Activated CD8-positive, alpha-beta T cell treated with anti-CD3 and anti-CD28 coated beads for 36 hours (primary cell): Measurements from ENCODE around the gene DCTN2. TPM values are rescaled to one million over a fixed set of nuclear protein-coding genes. Genes with fewer than 3 reads are reported as not detected.

Experiments used
- ATAC-seq: fragments of 200-7000 bp; cut with Tn5 transposase; one replicate; pipeline ENCODE4 v1.10.0; 2021; ENCODE audit warnings: mild to moderate bottlenecking, moderate library complexity
- CTCF ChIA-PET: fragments of 350-600 bp; sonication (Branson Sonifier 250); formaldehyde crosslinking; loops from one replicate; lab custom pipeline; 2021; ENCODE audit warnings: antibody characterized with exemption; lab: Charles Lee
- POLR2A ChIA-PET: fragments of 350-600 bp; sonication (Branson Sonifier 250); formaldehyde crosslinking; loops from one replicate; lab custom pipeline; 2021; ENCODE audit warnings: antibody characterized with exemption; lab: Charles Lee
- DNase-seq: peaks from one replicate; pipeline ENCODE4 v3.0.0-alpha.2; 2020
- H3K27ac Mint-ChIP-seq: one replicate; pipeline ENCODE4 v1.8.0; 2021; ENCODE audit warnings: mild to moderate bottlenecking, mixed read lengths
- H3K27me3 Mint-ChIP-seq: one replicate; pipeline ENCODE4 v1.8.0; 2021; ENCODE audit warnings: mixed read lengths
- H3K36me3 Mint-ChIP-seq: one replicate; pipeline ENCODE4 v1.8.0; 2021; ENCODE audit warnings: low read depth, mixed read lengths
- H3K4me1 Mint-ChIP-seq: one replicate; pipeline ENCODE4 v1.8.0; 2021; ENCODE audit warnings: low read depth, mixed read lengths
- H3K4me3 Mint-ChIP-seq: one replicate; pipeline ENCODE4 v1.8.0; 2021; ENCODE audit warnings: mild to moderate bottlenecking, moderate library complexity, mixed read lengths
- H3K9me3 Mint-ChIP-seq: one replicate; pipeline ENCODE4 v1.8.0; 2021; ENCODE audit warnings: mixed read lengths
- intact Hi-C: fragments of 100-400 bp; cut with micrococcal nuclease; formaldehyde crosslinking; loops from one replicate; pipeline ENCODE4 v1.10.0; 2022
- total RNA-seq, 2 experiments: library from RNA; stranded (reverse); gene quantifications; one replicate each; pipeline ENCODE4 v1.2.3, GENCODE V29; 2021
- TF ChIP-seq, protein P1 (sequence below): fragments of 200-600 bp; IDR thresholded peaks from one replicate; pipeline ENCODE4 v1.8.0; 2022; ENCODE audit warnings: antibody characterized with exemption, mild to moderate bottlenecking

The DCTN2 gene
- total RNA-seq, 2 experiments from 2014 or later: 66.2 to 68.6 TPM

DNA sequence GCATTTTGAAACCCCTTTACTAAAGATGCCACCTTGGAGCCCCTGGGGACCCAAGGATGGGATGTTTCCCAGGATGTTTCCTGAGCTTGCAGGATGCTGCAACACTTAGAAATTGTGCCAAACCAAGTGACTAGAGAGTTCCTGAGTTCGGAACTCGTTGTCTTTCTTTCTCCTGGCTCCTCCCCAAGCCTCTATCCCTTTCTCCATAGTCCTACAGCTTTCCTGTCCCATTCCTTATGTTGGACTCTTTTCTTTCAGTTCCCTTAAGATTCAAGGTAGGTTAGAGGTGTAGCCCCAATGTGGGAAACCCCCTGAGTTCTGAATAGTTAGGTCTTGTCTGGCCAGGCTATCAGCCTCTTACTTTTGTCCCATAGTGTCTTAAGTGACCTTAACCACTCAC lies 1.5 kb upstream of the DCTN2 start:
- POLR2A ChIA-PET: no interaction called here
- no peak for DNase-seq
- CTCF ChIA-PET: no interaction called here
- TF ChIP-seq, protein P1, sequence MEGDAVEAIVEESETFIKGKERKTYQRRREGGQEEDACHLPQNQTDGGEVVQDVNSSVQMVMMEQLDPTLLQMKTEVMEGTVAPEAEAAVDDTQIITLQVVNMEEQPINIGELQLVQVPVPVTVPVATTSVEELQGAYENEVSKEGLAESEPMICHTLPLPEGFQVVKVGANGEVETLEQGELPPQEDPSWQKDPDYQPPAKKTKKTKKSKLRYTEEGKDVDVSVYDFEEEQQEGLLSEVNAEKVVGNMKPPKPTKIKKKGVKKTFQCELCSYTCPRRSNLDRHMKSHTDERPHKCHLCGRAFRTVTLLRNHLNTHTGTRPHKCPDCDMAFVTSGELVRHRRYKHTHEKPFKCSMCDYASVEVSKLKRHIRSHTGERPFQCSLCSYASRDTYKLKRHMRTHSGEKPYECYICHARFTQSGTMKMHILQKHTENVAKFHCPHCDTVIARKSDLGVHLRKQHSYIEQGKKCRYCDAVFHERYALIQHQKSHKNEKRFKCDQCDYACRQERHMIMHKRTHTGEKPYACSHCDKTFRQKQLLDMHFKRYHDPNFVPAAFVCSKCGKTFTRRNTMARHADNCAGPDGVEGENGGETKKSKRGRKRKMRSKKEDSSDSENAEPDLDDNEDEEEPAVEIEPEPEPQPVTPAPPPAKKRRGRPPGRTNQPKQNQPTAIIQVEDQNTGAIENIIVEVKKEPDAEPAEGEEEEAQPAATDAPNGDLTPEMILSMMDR: no peak
- Mint-ChIP-seq H3K4me3 (no peak overlapping the region), H3K27me3 (peaks cover 4% of the 10 kb centered on the region), H3K36me3 (peaks cover 9% of the 10 kb centered on the region), H3K4me1 (peaks cover 43% of the 10 kb centered on the region), H3K27ac (no peak overlapping the region), H3K9me3 (no peaks in the 10 kb centered on the region)
- intact Hi-C loops: no loop called here
- no peak for ATAC-seq

DNA sequence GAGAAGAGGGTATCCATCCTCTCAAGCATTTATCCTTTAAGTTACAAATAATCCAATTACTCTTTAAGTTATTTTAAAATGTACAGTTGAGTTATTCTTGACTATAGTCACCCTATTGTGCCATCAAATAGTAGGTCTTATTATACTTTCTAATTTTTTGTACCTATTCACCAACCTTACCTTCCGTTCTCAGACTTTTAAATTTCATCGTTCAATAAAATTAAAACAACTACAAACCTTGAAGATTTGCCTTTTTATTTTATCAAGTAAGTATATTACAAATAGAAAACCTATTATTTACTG lies 972 bp upstream of the DCTN2 start:
- no peak overlapping the region for H3K4me3 Mint-ChIP-seq
- H3K27me3 Mint-ChIP-seq: peaks cover 4% of the 10 kb centered on the region
- no peak for DNase-seq
- no peak for ATAC-seq
- POLR2A ChIA-PET: no interaction called here
- peaks cover 9% of the 10 kb centered on the region for H3K36me3 Mint-ChIP-seq
- TF ChIP-seq, protein P1: no peak
- CTCF ChIA-PET: no interaction called here
- H3K4me1 Mint-ChIP-seq: peaks cover 45% of the 10 kb centered on the region
- no peak overlapping the region for H3K27ac Mint-ChIP-seq
- H3K9me3 Mint-ChIP-seq: no peaks in the 10 kb centered on the region
- intact Hi-C loops: no loop called here

DNA sequence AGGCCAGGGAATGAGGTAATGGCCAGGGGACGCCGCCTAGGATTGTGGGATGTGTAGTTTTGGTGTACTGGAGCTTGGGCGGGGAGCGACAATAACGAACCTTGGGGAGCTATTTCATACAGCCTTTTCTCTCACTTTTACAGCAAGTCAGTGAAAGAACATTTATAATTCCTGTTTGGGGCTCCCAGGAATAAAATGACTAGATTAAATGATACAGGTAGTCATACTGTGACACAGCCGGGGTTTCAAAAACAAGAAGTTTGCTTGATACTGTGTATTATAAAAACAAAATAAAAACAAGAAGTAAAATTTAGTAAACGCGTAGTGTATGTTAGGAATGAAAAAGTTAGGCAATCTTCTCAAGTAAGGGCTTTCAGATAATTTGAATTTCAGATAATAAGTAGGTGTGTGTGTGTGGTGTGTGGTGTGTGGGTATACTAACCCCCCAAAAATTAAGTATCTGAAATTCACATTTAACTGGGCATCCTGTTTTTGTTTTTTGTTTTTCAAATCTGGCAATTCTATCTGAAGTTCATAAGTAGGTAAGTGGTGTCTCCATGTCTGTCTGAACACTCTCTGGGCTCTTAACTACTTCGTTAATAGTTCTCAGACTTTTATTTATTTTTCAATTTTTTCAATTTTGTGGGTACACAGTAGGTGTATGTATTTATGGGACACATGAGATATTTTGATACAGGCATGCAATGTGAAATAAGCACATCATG lies 458 bp upstream of the DCTN2 start:
- Mint-ChIP-seq H3K4me1 (peaks cover 45% of the 10 kb centered on the region), H3K27me3 (peaks cover 4% of the 10 kb centered on the region), H3K4me3 (peak overlapping the region; percentile 95), H3K36me3 (peaks cover 9% of the 10 kb centered on the region), H3K9me3 (no peaks in the 10 kb centered on the region), H3K27ac (peak overlapping the region; percentile 94)
- ATAC-seq (no peak), DNase-seq (no peak)
- intact Hi-C loops: no loop called here
- ChIA-PET POLR2A (interaction anchor here (0.6 to 2.0 kb wide), 5 partner anchors 21 to 147 kb away, joined by 3 to 9 read pairs (median 4); partner anchors contain the start of genes DDIT3 and OS9), CTCF (interaction anchor here (1.1 to 2.0 kb wide), 6 partner anchors 10 to 235 kb away, joined by 3 to 6 read pairs (median 4); partner anchors contain the start of genes OS9 and TSFM)
- TF ChIP-seq, protein P1: no peak

DNA sequence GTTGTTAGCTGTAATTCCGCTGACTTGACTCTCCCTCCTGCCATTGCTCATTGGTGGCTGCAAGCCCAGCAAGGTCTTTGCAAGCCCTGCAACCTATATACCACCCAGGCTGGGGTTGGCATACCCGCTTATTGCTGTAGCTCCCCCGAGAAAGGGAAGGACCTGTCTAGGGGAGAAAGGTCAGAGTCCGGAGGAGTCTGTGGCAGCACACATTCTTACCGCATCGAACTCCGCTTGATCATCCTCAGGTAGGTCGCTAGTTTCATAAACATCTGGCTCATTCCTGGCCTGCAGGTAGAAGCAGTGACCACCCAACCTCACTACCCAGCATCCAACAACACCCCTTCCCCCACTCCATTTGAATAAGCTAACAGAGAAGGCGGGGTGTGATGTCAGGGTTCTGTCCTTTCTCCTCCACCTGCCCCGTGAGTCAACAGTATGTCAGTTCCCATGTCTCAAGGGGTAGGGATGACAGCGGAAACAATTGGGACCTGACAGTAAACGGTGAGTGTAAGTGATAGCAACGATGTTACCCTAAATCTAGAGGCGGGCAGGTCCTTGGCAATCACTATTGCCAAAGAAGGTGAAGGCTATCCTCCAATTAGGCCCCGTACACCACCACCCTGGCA lies 1.1 kb downstream of the DCTN2 start:
- Mint-ChIP-seq H3K27ac (peak overlapping the region; percentile 94), H3K27me3 (peaks cover 4% of the 10 kb centered on the region), H3K9me3 (no peaks in the 10 kb centered on the region), H3K4me3 (peak overlapping the region; percentile 95), H3K36me3 (peaks cover 12% of the 10 kb centered on the region), H3K4me1 (peaks cover 45% of the 10 kb centered on the region)
- TF ChIP-seq, protein P1: no peak
- DNase-seq (peak; percentile 35), ATAC-seq (no peak)
- CTCF ChIA-PET: interaction anchor here (1.0 to 2.0 kb wide), 5 partner anchors 10 to 237 kb away, joined by 3 to 9 read pairs (median 4); partner anchors contain the start of gene TSFM
- intact Hi-C loops: no loop called here
- POLR2A ChIA-PET: interaction anchor here (0.5 to 2.0 kb wide), 8 partner anchors 10 to 232 kb away, joined by 3 to 11 read pairs (median 4); partner anchors contain the start of genes DDIT3 and OS9

DNA sequence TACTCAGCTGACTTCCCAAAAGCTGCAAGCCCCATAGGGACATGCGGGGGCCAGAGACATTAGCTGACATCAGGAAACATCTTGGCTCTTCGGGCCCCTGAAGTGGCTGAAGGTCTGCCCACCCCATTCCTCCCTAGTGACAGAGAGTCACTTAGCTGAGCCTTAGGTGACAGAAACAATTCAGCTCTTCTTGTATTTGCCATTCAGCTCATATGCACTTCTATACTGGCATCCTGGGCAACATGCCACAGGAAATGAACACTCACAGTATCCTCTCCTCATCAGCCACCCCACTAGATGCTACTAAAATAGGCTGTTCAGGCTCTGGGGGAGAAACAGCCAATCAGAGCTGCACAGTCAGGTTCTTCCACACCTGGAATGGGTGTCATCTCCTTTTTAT lies 3.4 kb downstream of the DCTN2 start:
- Mint-ChIP-seq H3K36me3 (peaks cover 15% of the 10 kb centered on the region), H3K4me3 (no peak overlapping the region), H3K4me1 (peaks cover 34% of the 10 kb centered on the region), H3K27ac (peak overlapping the region; percentile 18), H3K27me3 (peaks cover 1% of the 10 kb centered on the region), H3K9me3 (no peaks in the 10 kb centered on the region)
- no peak for ATAC-seq
- TF ChIP-seq, protein P1: no peak
- ChIA-PET CTCF (no interaction called here), POLR2A (interaction anchor here (0.5 to 1.1 kb wide), 3 partner anchors 9 to 198 kb away, joined by 3 to 4 read pairs (median 3); no protein-coding TSS in a partner anchor)
- intact Hi-C loops: no loop called here
- no peak for DNase-seq
